IPS DF 4.7 (cell line): ENCODE measurements around the gene UTF1.

ENCODE experiments used
- DNase-seq: peaks from one replicate; pipeline ENCODE4 v3.0.0-alpha.2; 2013; ENCODE audit warnings: low spot score; ENCODE audit errors: extremely low read depth

The UTF1 gene

DNA sequence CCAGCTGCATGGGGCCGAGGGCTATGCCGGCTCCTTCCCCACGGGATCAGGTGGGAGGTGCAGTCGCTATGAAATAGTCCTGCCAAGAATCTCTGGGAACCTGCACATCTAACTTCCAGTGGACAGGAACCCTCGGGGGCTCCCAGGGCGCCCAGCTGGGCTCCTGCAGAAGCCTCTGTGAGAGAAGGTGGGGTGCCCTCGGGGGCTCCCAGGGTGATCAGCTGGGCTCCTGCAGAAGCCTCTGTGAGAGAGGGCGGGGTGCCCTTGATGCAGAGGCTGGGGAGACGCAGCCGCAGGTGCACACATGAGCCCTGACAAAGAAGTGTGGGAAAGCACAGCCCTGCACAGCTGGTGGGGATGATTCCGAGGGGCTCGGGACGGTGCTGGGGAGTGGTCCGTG lies 13.6 kb downstream of the UTF1 start:
- no peak for DNase-seq

DNA sequence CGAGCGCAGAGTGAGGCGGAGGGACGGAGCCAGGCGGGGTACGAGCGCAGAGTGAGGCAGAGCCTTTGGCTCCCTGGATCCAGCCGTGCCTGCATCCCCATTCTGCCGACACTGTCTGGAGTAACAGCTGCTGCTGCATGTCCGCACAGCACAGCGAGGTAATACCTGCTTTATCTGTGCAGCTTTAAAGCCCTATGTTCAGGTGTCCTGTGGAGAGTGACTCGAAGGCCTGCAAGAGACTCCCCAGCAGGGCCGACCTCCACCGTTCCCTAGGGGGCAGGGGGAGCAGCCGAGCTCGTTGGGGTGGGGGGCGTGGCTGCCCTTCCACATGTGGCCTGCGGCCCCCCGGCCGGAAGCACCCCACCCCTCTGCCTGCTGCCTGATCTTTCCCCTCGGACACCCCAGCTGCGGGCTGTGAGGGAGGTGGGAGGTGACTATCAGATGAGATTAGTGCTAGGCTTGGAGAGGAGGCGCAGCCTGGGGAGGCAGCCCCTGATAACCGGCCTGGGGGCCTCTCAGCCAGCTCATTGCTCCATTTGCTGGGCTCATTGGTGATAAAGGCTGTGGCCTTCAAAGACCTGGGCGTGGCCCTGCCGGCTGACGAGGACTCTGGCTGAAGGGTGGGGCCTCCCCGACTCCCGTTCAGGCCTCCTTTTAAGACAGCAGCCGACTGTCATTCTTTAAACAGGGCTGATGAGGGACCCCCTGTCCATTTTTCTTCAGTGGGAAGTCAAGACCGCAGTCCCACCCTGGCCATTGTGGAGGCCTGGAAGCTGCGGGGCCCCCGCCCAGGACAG lies 15.6 kb downstream of the UTF1 start:
- DNase-seq, result no peak

DNA sequence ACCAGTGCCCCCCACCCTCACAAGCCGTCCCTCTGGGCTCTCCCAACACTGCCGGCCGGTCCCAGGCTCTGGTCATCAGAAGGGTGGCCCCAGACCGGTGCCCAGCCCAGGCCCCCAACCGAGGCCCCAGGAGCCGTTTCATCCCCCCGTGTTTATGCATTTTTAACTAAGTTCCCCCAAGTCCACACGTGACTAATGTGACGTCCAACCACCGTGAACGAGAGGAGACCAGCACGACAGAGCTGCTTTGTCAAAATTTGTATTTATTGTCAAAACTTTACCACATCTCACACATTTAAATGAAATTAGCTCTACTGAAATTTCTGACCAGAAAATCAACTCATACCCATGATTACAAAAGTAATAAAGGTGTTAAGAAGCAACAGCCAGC lies 16.2 kb downstream of the UTF1 start:
- DNase-seq, result no peak

DNA sequence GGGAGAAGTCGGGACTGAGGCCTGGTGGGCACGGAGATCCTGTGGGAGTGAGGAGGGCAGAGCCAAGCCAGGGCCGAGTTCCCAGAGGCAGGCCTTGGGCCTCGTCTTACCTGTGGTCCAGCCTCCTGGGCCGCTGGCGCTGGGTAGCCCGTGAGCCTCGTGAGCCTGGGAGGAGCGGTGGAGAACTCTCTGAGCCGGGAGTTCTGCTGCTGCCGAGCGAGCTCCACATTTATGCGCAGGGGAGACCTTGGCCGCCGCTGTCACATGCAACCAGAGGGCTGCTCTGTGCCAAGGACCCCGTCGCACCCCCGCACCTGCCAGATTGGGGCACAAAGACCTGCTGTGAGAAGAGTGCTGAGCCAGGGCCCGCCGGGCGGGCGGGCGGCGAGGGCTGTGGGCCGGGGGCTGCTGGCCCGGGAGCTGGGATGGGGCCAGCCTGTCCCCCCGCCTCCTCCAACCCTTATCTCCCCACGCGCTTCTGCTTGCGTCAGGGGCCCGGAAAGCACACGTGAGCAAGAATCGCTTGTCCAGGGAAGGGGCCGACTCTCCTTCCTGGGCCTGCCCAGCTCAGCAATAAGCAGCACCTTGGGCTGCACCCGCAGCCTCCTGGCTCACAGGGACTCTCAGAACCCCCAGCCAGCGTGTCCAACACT lies 17.8 kb downstream of the UTF1 start:
- DNase-seq, result no peak

DNA sequence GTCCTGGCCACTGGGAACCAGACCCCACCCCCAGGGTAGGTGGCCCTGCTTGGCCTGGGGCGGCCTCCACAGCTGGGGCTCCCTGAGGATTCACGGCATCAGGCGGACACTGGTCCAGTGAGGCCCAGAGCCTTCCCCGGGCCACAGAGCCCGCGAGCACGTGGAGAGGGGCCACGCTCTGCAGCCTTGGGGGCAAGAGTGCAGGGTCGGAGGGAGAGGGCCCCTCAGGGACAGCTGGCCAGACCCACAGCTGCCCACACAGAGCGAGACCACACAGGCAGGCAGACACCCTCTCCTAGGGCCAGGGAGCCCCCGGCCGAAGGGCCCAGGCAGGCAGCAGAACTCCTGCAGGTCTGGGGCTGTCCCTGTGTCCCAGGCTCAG lies 18.3 kb downstream of the UTF1 start:
- DNase-seq, result no peak

DNA sequence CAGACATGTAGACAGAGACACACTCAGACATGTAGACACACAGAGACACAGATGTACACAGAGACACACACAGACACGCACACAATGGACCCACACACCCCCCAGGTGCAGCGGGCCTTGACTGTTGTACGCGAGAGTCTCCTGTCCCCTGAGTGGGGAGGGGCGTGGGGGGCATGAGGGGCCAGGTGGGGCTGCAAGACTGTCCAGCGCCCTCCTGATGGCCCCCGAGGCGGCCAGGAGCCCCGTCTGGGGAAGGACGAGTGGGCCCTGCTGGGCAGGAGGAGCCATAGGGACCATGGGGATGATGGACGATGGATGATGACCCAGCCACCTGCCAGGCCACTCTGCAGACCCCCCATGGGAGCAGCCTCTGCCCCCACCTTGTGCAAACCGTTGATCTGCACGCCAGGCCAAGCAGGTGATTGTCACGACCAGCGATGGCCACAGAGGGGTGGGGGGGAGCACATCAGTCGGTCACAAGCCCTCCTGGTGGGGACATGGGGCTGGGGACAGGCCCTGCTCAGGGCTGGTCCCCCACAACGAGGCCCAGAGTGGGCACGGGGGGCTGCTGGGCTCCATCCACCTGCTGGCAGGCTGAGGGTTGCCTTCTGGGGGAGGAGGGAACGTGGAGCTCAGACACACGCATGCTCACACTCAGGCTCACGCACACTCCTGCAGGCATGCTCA lies 19.2 kb downstream of the UTF1 start:
- no peak for DNase-seq

DNA sequence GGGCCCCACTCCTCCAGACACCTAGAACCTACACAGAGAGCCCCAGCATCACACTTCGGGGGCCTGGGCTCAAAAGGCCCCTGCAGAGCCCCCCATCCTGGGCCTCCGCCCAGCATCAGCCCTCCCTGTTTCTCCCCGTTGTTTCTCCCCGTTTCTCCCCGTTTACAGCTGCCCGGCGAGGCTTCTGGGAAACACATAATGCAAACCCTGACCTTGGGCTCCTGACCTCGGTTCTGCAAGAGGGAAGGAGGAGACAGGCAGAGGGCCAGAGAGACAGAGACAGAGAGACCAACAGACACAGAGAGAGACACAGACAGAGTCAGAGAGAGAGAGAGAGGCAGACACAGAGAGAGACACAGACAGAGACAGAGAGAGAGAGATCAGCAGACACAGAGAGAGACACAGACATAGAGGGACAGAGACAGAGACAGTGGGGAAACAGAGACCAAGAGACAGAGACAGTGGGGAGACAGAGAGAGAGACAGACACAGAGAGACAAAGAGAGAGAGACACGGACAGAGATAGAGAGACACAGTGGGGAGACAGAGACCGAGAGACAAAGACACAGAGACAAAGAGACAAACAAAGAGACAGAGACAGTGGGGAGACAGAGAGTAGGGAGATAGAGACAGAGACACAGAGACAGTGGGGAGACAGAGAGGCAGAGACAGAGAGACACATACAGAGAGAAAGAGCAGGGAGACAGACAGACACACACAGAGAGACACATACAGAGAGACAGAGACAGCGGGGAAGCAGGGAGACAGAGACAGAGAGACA lies 20.1 kb downstream of the UTF1 start:
- DNase-seq, result no peak

DNA sequence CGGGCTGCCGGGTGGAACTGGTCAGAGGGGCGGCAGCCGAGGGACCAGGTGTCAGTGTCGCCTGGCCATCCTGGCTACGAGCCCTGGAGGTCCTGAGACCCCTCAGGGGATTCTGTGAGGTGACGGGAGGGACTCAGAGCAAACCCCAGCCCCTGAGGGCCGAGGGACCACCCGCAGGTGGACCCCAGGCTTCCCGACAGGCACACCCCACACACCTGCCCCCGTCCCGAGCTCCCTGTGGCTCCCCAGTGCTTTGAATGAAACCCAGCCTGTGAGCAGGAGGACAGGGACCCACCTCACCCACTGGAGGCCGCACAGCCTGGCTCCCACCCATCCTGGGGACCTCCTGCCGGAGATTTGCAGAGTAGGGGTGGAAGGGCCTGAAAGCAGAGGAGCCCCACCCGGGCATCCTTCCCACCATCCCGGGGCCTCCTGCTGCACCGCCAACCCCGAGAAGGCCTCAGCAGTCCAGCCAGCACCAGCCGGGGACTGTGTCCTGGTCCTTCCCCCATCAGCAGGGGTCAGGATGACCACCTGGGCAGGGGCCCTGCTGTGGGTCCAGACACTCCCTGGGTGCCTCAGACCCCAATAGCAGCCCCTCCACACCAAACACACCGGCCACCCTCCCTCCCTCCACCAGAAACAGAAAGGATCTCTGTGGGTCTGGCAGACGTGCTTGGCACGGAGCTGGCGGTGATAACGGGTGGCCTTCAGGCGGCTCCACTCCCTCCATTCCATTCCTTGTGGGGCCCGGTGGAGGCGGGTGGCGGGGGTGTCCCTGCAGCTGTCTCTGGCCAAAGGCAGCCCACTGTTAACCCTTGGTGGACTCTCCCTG lies 21.6 kb downstream of the UTF1 start:
- DNase-seq, result no peak

DNA sequence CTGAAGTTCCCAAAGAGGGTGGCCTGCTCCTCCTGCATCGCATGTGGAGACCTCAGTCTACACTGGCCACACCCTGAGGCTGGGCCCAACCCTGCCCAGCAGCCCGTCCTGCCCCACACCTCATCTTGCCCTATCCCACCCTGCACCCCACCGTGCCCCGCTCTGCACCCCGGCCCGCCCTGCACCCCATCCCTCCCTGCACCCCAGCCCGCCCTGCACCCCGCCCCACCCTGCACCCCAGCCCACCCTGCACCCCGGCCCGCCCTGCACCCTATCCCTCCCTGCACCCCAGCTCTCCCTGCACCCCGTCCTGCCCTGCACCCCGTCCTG lies 22.2 kb downstream of the UTF1 start:
- DNase-seq, result no peak

DNA sequence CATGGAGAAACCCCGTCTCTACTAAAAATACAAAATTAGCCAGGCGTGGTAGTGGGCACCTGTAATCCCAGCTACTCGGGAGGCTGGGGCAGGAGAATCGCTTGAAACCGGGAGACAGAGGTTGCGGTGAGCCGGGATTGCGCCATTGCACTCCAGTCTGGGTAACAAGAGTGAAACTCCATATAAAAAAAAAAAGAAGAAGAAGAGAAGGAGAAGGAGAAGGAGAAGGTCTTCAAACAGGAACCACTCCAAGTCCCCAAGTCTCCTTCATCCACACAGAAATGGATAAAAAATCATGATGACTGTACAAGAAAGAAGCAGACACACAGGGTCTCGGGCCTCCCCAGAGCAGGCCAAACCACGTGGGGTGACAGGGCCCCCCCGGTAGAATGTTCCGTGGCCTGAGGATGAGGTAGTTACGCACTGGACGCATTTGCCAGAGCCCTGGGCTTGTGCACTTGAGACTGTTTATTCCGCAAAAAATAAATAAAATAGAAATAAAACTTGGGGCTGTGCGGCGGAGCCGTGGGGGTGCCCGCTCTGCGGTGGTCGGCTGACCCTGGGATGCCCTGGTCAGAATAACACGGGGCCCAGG lies 23.4 kb downstream of the UTF1 start:
- DNase-seq, result no peak

DNA sequence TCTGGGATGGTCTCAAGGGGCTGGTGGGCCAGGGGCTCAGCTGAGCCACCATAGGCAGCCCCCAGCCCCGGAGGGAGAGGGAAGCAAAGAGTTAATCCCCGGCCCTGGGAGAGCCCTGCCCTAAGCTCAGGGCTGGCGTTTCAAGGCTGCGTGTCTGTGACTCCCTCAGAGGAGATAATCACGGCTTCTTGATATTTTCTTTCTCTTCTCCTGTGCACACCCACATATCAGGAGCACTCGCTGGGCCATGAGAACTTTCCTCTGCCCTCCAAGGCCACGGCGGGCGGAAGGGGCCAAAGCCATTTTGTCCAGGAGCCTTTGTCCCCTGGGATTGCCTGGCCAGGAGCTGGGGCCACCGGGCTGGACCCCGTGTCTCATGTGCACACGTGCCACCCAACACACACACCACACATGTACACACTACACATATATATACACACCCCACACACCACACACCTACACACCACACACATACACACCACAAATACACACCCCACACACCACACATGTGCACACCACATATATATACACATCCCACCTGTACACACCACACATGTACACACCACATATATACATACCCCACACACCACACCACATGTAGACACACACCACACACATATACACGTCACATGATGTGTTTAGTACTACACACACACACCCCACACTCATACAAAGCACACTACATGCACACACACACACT lies 24.6 kb downstream of the UTF1 start:
- no peak for DNase-seq

DNA sequence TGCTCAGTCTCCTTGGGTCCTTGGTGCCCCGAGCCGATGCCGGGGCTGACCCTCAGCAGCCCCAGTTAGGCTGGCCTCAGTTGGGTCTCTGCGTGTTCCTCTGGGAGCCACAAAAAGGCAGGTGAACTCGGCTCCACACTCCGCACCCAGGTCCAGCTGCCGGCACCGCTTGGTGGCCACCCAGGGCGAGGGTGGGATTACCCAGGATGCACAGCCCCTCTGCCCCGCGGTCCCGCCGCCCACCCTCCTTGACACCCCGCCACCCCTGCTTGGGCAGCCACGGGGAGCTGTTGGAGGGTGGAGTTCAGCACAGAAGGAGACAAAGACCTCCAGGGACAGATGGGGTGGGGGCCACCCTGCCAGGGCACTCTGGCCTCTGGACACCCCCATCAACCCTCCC lies 25.3 kb downstream of the UTF1 start:
- DNase-seq, result no peak

DNA sequence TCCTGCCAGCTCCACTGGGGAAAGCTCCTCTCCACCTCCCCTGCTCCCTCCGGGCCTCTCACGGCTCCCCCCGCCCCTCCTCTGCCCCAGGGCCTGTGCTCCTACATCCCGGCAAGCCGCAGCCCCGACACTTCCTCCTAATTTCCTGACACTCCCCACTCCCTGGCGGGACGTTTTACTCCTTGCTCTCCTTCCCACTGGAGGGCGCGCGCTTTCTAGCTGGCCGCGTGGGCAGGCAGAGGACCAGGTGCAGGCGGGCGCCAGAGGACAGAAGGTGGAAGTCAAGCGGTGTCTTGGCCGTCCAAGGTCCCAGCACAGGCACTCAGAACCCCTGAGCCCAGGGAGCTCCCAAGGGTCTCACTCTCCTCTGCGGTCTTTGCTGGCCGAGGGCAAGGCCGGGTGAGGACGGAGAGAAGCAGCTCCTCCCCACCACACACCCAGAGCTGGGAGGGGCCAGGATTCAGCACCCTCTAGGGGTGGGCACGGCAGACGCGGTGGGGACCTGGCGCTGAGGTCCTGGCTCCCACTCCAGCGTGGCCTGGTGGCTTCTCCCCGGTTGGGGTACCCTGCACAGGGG lies 27.6 kb downstream of the UTF1 start:
- DNase-seq, result no peak

DNA sequence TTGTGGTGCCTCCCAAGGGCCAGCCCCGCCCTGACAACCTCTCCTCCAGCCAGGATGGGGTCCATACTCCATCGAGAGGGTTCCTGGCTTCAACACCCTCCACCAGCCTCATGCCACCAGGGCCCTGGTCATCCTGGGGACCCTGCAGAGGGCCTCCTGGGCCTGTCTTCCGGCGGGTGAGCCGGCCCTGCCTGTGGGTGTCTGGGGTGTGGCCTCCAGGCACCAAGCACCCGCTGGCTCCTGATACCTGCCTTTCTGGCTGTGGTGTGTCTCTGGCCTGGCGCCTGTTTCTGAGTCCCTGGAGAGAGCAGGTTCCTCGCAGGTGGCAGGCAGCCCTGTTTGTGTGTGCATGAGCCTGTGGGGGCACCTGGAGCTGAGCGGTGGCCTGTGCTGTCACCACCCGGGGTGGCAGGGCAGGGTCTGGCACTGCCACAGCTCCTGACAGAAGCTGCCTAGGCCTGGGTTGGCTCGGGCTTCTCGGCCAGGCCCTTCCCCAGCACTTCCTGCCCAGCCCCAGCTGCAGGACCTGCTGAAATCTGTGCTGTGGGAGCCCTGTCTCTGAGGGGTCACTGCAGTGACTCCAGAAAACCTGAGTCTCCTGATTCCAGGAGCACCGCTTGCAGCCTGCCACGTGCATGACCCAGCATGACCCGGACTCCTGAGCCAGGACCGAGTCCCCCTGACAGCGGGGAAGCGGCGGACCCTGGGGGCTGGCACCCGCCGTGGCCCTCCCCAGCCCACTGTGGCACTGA lies 28.2 kb downstream of the UTF1 start:
- no peak for DNase-seq

DNA sequence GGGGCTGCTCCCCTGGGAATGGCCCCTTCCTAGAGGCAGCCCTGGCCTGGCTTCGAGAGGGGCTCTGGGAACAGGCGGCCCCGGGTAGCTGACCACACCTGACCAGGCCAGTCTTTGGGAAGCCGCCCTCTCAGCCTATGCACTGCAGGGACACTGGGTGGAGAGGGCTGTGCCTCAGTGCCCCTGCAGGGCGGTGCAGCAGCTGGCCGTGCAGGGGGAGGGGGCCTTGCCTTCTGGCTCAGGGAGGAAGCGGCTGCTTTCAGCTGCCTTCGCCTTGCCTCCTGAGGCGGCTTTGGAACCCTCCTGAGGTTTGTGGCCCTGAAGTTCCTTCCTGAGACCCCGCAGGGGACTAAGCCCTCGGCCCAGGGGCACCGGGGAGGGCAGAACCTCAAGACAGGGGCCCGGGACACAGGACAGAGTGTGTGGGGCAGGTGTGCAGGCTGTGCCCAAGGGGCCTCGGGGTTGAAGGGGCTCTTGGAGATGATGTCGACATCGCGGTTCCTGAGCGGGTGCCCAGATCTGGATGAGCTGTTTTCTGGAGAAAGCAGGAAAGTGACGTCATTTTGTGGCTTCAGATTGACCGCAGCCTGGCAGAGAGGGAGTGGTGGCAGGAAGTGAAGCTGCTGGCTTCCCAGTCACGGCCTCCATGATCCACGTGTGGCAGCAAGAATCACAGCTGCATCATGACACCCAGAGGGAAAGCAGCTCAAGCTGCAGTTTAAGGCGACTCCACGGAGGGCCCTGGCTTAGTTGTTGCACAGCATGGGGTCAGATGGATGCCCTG lies 29.0 kb downstream of the UTF1 start:
- no peak for DNase-seq

DNA sequence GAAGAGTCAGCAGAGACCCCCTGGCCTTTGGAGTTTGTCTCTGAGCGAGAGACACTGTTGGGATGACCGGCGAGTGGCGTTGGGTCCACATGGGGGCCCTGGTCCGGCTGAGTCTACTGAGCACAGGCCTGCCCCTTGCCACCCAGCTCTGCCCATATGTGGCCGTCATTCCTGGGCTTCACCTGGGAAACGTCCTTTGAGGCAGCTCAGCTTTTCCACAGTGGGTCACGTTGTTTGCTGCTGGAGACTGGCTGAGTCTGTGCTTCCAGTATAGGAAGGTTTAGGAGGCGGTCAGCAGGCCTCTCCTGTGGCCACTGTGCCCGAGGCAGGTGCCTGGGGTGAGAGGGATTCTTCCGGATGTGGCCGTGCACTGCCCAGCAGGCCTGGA lies 29.6 kb downstream of the UTF1 start:
- no peak for DNase-seq

DNA sequence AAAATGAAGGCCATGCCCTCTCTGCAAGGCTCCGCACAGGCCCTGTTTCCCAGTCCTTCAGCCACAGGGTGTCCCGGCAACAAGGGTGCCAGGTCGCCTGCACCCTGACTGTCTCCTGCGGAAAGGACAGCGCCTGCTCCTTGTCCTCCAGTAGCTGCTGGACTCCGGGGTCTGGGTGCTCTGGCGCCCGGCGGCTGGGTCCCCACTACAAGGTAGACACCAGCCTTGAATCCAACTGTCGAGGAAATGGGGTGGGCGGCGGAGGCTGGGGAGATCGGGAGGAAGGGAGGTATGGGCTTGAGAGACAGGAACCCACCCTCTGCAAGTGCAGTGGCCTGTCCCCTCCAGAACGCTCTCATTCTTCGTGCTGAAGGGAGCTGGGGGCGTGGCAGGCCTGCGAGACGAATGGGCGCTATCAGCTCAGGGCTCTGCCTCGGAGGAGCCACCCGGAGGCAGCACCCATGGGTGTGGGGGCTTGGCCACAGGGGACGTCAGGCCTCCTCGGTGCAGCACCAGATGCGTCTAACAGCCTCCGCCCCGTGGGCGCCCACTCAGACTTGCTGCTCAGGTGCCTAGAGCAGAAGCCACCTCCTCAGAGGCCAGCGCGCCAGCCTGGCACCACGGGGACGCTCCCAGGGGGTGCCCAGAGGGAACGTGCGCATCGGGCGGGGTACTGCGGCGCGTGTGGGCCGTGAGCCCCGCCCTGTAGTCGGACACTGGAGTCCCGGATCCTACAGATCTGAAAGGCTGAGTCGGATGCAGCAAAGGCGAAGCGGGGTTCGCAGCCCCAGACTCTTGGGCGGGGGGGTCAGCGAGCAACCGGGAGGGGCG lies 31.1 kb downstream of the UTF1 start:
- no peak for DNase-seq
